GM12878 (cell line): ENCODE results near the gene PLCG2. TPM values are rescaled to one million over a fixed set of nuclear protein-coding genes. Genes with fewer than 3 reads are reported as not detected.
A peak's percentile ranks its signal among the peaks of the same experiment; 100 is the strongest.

Source experiments
- ATAC-seq: fragments of 200-7000 bp; cut with Tn5 transposase; 3 replicates; pipeline ENCODE4 v1.9.1; 2020; ENCODE audit warnings: mild to moderate bottlenecking, moderate library complexity
- BruUV-seq: library from RNA; stranded (reverse); fragments of 400-500 nt; replicated peaks from 2 replicates; lab custom pipeline; 2021; lab: Mats Ljungman, UMichigan
- CTCF ChIA-PET: fragments of 300-600 bp; sonication (Branson Sonifier 250); formaldehyde crosslinking; extraction: SDS; loops from one replicate; lab custom pipeline; 2021; ENCODE audit warnings: inconsistent platforms; lab: Yijun Ruan, JAX
- POLR2A ChIA-PET: fragments of 350-600 bp; formaldehyde crosslinking; extraction: SDS; loops from one replicate; lab custom pipeline; 2021; ENCODE audit warnings: inconsistent platforms; lab: Charles Lee
- RAD21 ChIA-PET: fragments of 300-600 bp; sonication (Branson Sonifier 250); formaldehyde crosslinking; loops from one replicate; lab custom pipeline; 2023; ENCODE audit warnings: antibody characterized with exemption; ENCODE audit not compliant: unreplicated experiment; lab: Charles Lee
- SMC1A ChIA-PET: fragments of 300-600 bp; sonication (Branson Sonifier 250); formaldehyde crosslinking; loops from one replicate; lab custom pipeline; 2023; ENCODE audit not compliant: unreplicated experiment, uncharacterized antibody; lab: Charles Lee
- DNase-seq: peaks from one replicate; pipeline ENCODE4 v3.0.0-alpha.2; 2011; ENCODE audit warnings: low read depth, low spot score
- FAIRE-seq: peaks from 3 replicates; lab custom pipeline; 2011; peaks lifted over from hg19 to GRCh38; lab: Jason Lieb, UNC
- H2AFZ ChIP-seq: 2 replicates; pipeline ENCODE4 v1.6.0; 2011; ENCODE audit warnings: low read depth, low read length, control low read depth; ENCODE audit not compliant: control insufficient read depth
- H3K27ac ChIP-seq: 2 replicates; pipeline ENCODE4 v1.5.1; 2011; ENCODE audit warnings: control low read depth; ENCODE audit not compliant: control insufficient read depth, insufficient read depth
- H3K27me3 ChIP-seq, 2 experiments: replicated peaks in 1 of 2; 2 replicates each; pipeline versions ENCODE4 v1.6.0 to v1.6.1; 2011; ENCODE audit warnings: low read length in 1 of 2; ENCODE audit not compliant: control insufficient read depth in 2 of 2, insufficient read depth in 2 of 2
- H3K36me3 ChIP-seq, 2 experiments: 2 replicates each; pipeline ENCODE4 v1.5.1; 2011; ENCODE audit warnings: low read length in 1 of 2; ENCODE audit not compliant: control insufficient read depth in 2 of 2, insufficient read depth in 2 of 2
- H3K4me1 ChIP-seq: 2 replicates; pipeline ENCODE4 v1.6.1; 2011; ENCODE audit warnings: mild to moderate bottlenecking, low read length, moderate library complexity, mixed read lengths; ENCODE audit not compliant: control insufficient read depth, insufficient read depth
- H3K4me2 ChIP-seq: 2 replicates; pipeline ENCODE4 v1.6.0; 2011; ENCODE audit warnings: control low read depth; ENCODE audit not compliant: control insufficient read depth, insufficient read depth
- H3K4me3 ChIP-seq: fragments of 200-600 bp; sonication (generic); 2 replicates; pipeline ENCODE4 v1.5.1; 2016
- H3K79me2 ChIP-seq: 2 replicates; pipeline ENCODE4 v1.6.0; 2011; ENCODE audit warnings: low read length; ENCODE audit not compliant: control insufficient read depth, insufficient read depth
- H3K9ac ChIP-seq: 2 replicates; pipeline ENCODE4 v1.8.0; 2011; ENCODE audit warnings: low read length, control low read depth, mixed read lengths; ENCODE audit not compliant: control insufficient read depth, insufficient read depth
- H3K9me3 ChIP-seq: replicated peaks from 3 replicates; pipeline ENCODE4 v1.5.1; 2011; ENCODE audit warnings: mild to moderate bottlenecking, low read length; ENCODE audit not compliant: control insufficient read depth, insufficient read depth
- H4K20me1 ChIP-seq: 2 replicates; pipeline ENCODE4 v1.6.0; 2011; ENCODE audit not compliant: control insufficient read depth, insufficient read depth
- BMI1 ChIP-seq: fragments of 450-650 bp; IDR thresholded peaks from 2 replicates; pipeline ENCODE4 v1.6.1; 2016; ENCODE audit warnings: mild to moderate bottlenecking, moderate library complexity, borderline replicate concordance
- POLR2A ChIP-seq: IDR thresholded peaks from 2 replicates; pipeline ENCODE4 v1.6.1; 2011; ENCODE audit warnings: low read depth, mild to moderate bottlenecking, low read length
- ZNF24 ChIP-seq: fragments of 450-650 bp; IDR thresholded peaks from 2 replicates; pipeline ENCODE4 v1.6.1; 2017; ENCODE audit warnings: antibody characterized with exemption, mild to moderate bottlenecking
- ZSCAN29 ChIP-seq: fragments of 450-650 bp; IDR thresholded peaks from 2 replicates; pipeline ENCODE4 v1.6.1; 2017; ENCODE audit warnings: mild to moderate bottlenecking, moderate library complexity
- WGBS: methylation state at CpG from one replicate; pipeline ENCODE4 v1.1.6; 2016; ENCODE audit warnings: low lambda C conversion rate; ENCODE audit not compliant: insufficient replicate concordance, insufficient coverage; ENCODE audit errors: missing lambda C conversion rate; 5-methylcytosine and 5-hydroxymethylcytosine counted together
- in situ Hi-C: fragments of 300-500 bp; cut with MboI; formaldehyde crosslinking; loops from 9 replicates; pipeline ENCODE4 v1.14.3; 2018; ENCODE audit warnings: mixed read lengths
- intact Hi-C: fragments of 100-400 bp; cut with micrococcal nuclease; formaldehyde crosslinking; loops from one replicate; pipeline ENCODE4 v1.14.2; 2022; ENCODE audit not compliant: unreplicated experiment
- polyA plus RNA-seq, 11 experiments: library from polyadenylated mRNA; depleted of rRNA in 4 of 11; unstranded in 6 of 11; stranded (reverse) in 5 of 11; fragments of >200 nt; fragmentation: Nextera tagmentation in 4 of 11; fragmentation: Illumina TruSeq in 1 of 11; extraction: Ambion mirVana in 4 of 11; extraction: Trizol in 1 of 11; gene quantifications; 1 replicate in 1 of 11; 2 replicates in 10 of 11; pipeline versions ENCODE4 v1.2.1 to v1.2.3, GENCODE V29; 2011 to 2016; ENCODE audit warnings: inconsistent platforms in 2 of 11, missing spikeins in 2 of 11, low read depth in 1 of 11
- total RNA-seq, 4 experiments: library from RNA; depleted of rRNA in 3 of 4; stranded (reverse); fragments of >200 nt in 3 of 4; fragmentation: Illumina TruSeq in 1 of 4; extraction: Trizol in 1 of 4; gene quantifications; 2 replicates each; pipeline versions ENCODE4 v1.2.1 to v1.2.3, GENCODE V29; 2013 to 2021

Gene PLCG2
- total and polyA plus RNA-seq, 10 of the 15 experiments (the other 5 are each of a cell fraction or from before 2014, with no cell fraction given), result 47.6 to 256 (median 149) TPM

DNA sequence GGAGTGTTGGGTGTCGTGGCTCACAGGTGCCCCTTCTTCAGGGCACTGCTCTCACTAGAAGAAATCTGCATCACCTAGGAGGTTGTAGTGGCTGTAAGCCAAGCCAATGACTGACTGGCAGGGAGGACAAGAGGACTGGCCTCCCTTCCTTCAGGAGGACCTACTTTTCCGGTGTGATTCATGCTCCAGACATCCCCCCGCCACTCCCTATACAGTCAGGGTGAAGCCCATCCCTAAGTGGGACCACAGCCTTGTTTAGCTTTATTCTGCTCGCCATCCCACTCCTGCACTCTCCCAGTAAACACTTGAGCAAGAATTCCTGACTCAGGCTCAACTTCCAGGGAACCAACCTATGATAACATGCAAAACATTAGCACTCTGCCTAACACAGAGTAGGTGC, 67.0 kb downstream of the PLCG2 start:
- Histone ChIP-seq H4K20me1 (peaks cover 11% of the 10 kb centered on the region), H2AFZ (no peak overlapping the region), H3K36me3 (peaks cover 12 to 25% of the 10 kb centered on the region in 2 experiments), H3K27ac (no peak overlapping the region)
- no peak for TF ChIP-seq ZNF24
- TF ChIP-seq, all 136 proteins: peak for 0
- FAIRE-seq, result no peak
- intact Hi-C loops (no loop called here), in situ Hi-C loops (no loop called here)
- 100% methylated on average over 4 of the region's 4 CpGs for WGBS
- DNase-seq, result no peak
- H3K9ac ChIP-seq, result no peak overlapping the region
- BruUV-seq, result no TSS peak
- no peaks in the 10 kb centered on the region for H3K27me3 ChIP-seq
- peaks cover 26% of the 10 kb centered on the region for H3K4me1 ChIP-seq
- H3K79me2 ChIP-seq, result peaks cover 88% of the 10 kb centered on the region
- ATAC-seq, result no peak
- no peak overlapping the region for H3K4me3 ChIP-seq
- RAD21 ChIA-PET, result no interaction called here
- SMC1A ChIA-PET, result interaction anchor here (1.6 kb wide), 1 partner anchor 18 kb away, joined by 4 read pairs; no protein-coding TSS in a partner anchor
- no peak overlapping the region for H3K4me2 ChIP-seq
- POLR2A ChIA-PET, result interaction anchor here (1.0 to 1.2 kb wide), 2 partner anchors 10 to 61 kb away, joined by 3 read pairs; no protein-coding TSS in a partner anchor
- CTCF ChIA-PET, result interaction anchor here (1.3 to 2.7 kb wide), 2 partner anchors 10 to 38 kb away, joined by 3 to 6 read pairs; no protein-coding TSS in a partner anchor
- H3K9me3 ChIP-seq, result no peaks in the 10 kb centered on the region

DNA sequence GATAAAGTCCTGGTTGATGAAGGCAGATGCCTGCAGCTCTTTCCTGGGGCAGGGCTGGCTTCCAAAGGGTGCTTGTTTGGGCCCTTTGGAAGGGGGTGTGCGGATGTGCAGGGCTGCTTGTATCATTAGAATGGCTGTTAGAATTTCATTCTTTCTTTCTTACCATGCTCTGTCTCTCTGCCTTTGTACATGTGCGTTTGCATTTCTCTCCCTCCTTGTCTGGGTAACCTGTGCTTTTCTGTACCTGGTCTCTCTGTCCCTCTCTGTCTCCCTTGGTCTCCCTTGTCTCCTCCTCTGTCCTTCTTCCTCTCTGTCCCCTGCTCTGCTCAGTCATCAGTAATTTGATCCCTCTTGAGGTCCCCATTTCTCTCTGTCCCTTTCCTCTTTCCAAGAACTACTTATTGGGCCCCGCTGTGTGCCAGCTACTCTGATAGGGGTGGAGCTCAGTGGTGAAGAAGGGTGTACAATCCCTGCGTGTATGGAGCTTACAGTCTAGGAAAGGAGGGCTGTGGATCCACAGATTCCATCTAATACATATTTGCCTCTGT, 69.3 kb downstream of the PLCG2 start:
- DNase-seq, result no peak
- Histone ChIP-seq H3K4me1 (peaks cover 8% of the 10 kb centered on the region), H3K27ac (no peak overlapping the region), H2AFZ (no peak overlapping the region), H3K9ac (no peak overlapping the region), H3K9me3 (no peaks in the 10 kb centered on the region), H3K4me3 (no peak overlapping the region), H3K36me3 (peaks cover 15 to 33% of the 10 kb centered on the region in 2 experiments), H3K79me2 (peaks cover 83% of the 10 kb centered on the region), H4K20me1 (peaks cover 11% of the 10 kb centered on the region), H3K27me3 (no peaks in the 10 kb centered on the region), H3K4me2 (no peak overlapping the region)
- RAD21 ChIA-PET, result interaction anchor here (1.5 kb wide), 1 partner anchor 30 kb away, joined by 3 read pairs; no protein-coding TSS in a partner anchor
- FAIRE-seq, result no peak
- TF ChIP-seq BMI1, result no peak
- no peak for TF ChIP-seq ZSCAN29
- TF ChIP-seq POLR2A, result 0 out of 2 replicates have a peak, but pooled peaks have one; percentile 28
- intact Hi-C loops, result no loop called here
- BruUV-seq, result no TSS peak
- in situ Hi-C loops, result no loop called here
- no peak for ATAC-seq
- CTCF ChIA-PET, result interaction anchor here (0.8 to 2.7 kb wide), 5 partner anchors 8 to 26 kb away, joined by 3 to 6 read pairs (median 3); no protein-coding TSS in a partner anchor
- WGBS, result 99% methylated on average over 4 of the region's 4 CpGs
- SMC1A ChIA-PET, result interaction anchor here (0.8 to 1.8 kb wide), 7 partner anchors 16 to 96 kb away, joined by 3 to 9 read pairs (median 4); no protein-coding TSS in a partner anchor
- POLR2A ChIA-PET, result interaction anchor here (0.9 to 1.0 kb wide), 2 partner anchors 16 to 25 kb away, joined by 3 to 4 read pairs; no protein-coding TSS in a partner anchor
